DMS53 treated with DMSO at 0.1 percent for 48 hours (cell line): ENCODE results near the gene IL17RC.

Experiments
- DNase-seq: peaks from one replicate; lab custom pipeline; 2025; ENCODE audit not compliant: unreplicated experiment; lab: John Stamatoyannopoulos, UW

IL17RC gene

DNA sequence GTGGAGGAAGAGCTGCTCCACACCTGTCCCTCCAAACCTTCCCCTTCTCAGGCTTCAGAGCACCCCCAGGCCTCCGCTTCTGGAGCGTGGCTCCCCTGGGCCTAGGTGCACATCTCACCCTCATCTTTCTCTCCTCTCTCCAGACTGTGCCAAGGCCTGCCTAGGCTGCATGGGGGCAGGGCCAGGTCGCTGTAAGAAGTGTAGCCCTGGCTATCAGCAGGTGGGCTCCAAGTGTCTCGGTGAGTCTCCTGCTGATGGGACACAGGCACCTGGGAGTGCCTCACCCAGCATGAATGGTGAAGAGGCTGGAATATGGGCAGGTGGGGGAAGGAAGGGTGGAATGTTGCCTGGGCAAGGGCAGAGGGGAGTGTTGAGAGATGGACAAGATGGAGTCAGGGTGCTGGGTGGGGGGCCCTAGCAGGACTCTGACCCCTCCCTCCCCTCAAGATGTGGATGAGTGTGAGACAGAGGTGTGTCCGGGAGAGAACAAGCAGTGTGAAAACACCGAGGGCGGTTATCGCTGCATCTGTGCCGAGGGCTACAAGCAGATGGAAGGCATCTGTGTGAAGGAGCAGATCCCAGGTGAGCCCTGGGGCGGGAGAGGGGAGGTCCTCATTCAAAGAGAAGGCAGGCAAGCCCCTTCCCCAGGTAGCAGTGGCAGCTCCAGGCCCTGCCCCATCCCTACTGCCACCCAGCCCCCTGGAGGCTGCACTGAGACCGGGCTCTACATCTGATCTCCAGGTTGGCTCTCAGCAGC is 26.2 kb downstream of the IL17RC start:
- DNase-seq = no peak

DNA sequence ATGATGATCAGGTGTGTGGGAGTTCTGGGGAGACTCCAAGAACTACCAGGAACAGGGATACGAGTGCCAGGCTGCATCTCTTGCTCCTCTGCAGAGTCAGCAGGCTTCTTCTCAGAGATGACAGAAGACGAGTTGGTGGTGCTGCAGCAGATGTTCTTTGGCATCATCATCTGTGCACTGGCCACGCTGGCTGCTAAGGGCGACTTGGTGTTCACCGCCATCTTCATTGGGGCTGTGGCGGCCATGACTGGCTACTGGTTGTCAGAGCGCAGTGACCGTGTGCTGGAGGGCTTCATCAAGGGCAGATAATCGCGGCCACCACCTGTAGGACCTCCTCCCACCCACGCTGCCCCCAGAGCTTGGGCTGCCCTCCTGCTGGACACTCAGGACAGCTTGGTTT is 27.4 kb downstream of the IL17RC start:
- DNase-seq = no peak

DNA sequence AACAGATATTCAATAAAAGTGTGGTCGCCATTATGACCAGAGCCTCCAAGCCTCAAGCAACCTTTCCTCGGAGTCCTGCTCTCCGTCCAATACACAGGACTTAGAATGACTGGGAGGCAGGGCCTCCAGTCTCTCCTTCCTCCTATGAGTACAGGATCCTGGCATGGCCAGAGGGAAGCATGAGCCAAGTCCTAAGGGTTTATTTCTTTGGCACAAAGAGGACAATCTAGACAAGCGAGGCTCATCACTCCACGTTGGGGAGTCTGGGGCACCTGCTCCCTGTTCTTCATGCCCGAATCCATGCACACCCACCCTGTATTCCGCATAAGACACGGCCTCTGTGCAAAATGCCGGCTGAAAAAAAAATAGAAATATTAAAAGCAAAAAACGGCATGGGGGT is 28.5 kb downstream of the IL17RC start:
- no peak for DNase-seq

DNA sequence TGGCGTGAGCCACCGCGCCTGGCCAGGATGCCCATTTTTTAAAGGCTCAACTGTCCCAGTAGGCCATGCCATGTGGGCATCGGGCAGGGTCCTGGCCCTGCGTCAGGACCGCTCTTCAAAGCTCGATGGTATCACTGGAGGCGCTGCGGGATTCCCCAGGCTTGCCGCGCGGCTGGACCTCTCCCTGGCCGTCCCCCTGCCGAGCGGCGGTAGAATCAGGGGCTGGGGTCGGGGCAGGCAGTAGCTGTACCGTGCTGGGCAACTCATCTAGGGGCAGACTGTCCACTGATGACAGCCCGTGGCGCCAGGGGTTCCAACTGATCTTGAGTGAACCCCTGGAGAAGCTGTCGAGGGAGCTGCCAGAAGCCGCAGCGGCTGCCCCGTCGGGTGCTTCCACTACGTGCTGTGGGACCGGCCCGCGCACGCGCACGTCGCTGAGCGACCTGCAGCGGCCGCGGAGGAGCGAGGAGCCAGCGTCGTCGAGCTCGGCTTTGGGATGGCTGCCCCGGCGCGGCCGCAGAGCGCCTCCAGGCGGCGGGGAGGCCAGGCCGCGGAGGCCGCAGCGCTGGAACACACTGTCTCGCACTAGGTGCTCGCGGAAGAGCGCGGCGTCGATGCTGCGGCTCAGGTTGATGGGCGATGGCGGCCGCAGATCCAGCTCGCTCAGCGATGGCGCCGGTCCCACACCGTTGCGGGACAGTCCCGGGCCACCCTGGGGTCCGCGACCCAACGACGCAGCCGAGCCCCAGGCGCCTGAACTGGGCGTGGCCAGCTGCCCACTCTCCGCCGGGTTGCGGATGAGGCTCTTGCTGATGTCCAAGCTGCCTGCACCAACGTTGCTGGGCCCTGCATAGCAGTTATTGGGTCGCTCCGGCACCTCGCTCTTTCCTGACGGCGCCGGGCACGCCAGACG is 29.5 kb downstream of the IL17RC start:
- peak; percentile 45 for DNase-seq

DNA sequence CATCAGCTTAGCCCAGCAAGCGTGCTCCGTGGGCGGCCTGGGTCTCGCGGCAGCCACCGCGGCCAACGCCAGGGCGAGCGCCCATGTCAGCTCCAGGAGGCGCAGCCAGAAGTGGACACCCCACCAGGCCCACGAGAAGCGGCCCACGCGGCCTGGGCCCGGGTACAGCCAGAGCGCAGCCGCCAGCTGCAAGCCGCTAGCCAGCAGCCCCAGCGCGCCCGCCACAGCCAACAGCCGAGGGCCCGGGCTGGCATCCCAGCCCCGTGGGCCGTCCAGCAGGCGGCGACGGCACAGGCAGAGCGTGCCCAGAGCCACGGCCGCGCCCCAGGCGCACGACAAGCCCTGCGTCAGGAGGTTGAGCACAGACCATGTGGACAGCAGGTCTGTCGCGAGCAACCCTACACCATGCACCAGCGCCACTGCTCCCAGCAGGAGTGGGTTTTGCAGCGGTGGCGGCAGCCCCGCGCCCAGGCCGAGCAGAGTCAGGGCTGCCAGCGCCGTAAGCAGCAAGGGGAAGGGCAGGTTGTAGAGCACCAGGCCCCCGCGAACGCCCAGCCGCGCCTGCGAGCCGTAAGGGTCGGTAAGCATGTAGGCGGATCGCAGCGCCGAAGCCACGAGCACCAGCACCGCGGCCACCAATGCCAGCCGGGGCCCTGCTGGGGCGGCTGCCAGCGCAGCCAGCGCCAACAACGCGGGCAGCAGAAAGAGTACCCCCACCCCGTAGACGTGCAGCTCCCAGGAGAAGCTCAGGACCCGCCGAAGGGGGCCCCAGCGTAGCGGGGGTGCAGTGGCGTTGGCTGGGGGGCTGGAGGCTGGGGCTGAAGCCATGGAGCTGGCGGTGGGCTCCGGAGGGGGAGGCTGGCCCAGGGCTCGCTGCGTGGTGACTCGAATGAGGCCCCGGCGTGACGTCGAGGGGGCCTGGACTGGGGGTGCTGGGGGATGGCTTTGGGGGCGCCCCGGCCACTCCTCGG is 30.4 kb downstream of the IL17RC start:
- no peak for DNase-seq

DNA sequence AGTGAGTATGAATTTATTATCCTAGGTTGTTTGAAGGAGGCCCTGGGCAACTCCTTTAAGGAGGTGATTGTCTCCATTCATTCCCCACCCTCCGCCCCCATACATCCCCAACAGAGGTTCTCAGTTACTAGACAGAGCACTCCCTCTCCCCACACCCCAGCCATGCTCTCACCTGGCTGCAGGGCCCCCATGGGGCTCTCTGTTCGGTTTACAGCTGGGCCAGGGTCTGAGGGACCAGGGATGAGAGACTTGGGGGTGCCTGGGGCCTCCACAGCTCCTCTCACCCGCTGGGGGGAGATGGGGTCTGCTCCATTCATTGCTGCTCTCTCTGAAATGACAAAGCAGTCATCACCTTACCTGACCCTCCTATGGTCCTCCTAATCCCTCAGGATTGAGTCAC is 31.7 kb downstream of the IL17RC start:
- no peak for DNase-seq

DNA sequence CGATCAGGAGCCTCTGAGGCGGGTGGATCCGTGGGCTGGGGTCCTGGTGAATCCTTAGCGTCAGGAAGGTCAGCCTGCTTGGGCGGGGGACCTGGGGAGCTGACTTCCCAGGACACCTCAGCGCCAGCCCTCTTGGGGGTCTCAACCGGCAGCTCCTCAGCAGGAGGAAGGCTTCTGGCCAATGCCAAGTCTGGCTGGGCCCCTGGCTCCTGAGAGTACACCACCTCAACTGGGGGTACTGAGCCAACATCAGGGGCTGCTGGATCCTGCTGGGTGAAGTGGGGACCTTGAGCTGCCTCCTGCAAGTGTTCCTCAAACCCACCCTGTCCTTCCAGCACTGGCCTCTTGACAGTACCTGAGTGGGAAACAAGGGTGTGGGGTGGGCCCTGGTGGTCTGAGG is 32.2 kb downstream of the IL17RC start:
- DNase-seq = no peak

DNA sequence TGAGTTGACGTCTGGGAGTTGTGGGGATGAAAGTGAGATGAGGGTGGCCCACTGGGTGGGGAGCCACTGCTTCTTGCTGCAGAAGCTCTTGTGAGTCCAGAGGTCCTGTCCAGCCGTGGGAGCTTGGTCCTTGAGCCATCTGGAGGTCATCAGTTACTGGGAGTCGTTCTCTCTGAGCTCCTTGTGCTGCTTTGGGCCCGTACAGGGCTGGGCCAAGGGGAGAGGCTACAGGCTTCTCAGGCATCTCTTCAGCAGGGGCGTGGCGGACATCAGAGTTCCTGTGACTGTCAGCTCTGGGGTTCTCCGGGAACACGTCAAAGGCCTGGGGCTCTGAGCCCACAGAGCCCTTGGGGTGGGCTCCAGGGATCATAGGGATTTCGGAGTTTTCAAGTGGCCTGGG is 32.7 kb downstream of the IL17RC start:
- no peak for DNase-seq

DNA sequence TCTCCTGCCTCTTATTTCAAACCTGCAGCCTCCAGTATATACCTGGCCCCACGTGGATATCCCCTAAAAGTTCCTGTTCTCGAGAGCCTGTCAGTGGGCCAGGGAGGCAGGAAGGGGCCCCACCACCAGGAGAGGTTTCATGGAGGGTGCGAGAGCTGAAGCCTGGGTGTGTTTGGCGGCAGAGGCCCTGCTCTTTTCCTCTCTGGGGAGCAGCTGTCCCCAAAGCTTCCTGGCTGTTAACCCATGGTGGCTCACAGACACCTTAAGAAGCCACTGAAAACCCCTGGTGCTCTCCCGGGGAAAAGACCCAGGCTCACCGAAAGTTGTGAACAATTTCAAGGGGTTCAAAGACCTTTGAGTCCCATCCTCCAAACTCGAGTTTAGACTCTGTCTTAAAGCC is 34.2 kb downstream of the IL17RC start:
- no peak for DNase-seq

DNA sequence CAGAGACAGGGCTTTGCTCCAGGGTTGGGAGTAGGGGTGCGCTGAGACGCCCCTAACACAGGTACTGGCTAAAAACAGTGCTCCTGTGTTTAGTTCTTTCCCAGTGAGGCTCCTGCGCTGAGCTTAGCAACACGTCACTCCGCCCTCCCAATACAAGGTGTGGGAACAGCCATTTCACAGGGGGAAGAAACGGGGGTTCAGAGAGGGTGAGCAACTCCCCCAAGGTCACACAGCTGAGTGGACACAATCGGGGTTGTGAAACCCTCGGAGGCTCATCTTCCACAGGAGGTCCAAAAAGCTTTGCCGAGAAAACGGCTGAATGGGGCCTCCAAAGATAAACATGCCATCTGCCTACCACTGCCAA is 34.7 kb downstream of the IL17RC start:
- no peak for DNase-seq

DNA sequence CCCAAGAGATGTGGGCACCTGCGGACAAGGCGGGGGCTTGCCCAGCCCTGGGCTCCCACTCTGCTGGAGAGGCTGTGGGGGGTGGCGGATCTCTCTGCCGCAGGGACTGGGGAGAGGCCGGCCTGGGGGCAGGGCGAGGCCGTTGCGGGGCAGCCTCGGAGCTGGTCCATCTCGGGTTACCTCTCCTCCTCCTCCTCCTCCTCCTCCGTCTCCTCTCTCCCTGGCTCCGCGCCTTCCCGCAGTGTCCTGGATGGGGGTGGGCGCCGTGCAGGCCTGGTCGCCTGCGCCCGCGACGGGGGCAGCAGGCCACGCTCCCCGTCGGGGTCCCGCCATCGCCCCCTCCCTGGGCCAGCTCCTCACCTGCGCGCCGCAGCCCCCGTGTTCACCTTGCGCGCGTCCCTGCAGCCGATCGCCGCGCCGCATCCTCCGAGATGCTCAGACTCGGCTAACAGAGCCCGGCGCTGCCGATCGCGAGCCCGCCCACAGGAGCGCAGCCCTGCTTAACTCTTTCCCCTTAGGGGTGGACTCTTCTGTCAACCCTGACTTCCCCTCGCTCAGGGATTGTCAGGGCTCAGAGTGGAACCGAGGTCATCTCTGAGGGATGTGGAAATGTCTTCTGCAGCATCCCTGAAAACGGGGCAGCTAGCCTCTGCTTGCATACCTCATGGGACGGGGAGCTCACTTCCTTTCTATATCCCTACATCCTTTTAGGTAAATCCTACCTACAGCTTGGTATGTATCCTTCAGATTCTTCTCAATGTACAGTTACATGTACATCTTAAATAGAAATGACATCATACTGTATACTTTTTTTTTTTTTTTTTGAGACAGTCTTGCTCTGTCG is 35.3 kb downstream of the IL17RC start, which contains the start of gene PRRT3:
PRRT3 (minus strand) TSS at position 447 of the 844 bp plus-strand sequence. CDS start 2,293 bp downstream, outside the sequence.
- peak; percentile 6 for DNase-seq

DNA sequence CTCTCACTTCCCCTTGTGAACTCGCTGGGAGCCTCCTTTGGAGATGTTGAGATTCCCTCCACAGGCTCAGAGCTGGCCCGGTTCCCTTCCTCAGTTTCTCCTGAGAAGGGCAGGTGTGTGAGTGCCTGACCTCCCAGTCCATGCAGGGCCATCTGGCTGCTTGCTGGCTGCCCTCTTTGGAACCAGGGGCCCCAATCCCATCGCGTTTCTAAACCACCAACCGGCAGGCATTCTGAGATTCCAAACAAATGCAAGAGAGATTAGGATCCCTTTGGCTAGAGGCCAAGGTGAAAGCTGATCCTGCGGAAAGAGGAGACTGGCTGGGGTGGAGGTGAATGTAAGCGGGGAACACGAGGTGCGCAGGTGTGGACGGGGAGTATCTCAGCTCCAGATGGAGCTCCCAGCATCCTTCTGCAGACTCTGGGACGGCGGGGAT is 38.2 kb downstream of the IL17RC start:
- DNase-seq = no peak

DNA sequence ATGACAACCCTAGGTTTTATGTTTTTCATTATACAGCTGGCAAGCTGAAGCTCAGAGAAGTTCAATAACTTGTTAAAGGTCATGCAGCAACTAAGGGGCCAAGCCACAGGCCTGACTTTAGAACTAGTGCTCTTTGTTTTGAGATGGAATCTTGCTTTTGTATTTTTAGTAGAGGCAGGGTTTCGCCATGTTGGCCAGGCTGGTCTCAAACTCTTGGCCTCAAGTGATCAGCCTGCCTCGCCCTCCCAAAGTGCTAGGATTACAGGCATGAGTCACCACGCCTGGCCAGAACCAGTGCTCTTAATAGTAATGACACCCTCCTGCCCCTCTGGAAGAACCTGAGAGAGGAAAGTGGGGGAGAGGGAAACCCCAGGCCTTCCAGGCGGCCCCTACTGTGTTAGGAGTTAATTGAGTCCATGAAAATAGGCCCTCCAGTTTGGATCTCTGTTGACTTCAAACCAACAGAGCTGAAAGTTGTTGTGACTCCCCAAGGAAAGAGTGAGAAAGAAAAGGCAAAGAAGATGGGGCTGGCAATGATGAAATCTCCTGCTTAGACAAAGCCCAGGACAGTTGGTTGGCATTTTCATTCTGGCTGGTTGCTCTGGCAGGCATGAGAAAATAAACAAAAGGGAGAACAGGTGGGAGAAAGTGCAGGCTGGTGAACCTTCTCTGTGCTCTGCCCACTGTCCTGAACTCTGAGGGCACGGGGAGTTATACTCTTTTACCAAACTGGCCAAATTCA is 38.9 kb downstream of the IL17RC start:
- no peak for DNase-seq

DNA sequence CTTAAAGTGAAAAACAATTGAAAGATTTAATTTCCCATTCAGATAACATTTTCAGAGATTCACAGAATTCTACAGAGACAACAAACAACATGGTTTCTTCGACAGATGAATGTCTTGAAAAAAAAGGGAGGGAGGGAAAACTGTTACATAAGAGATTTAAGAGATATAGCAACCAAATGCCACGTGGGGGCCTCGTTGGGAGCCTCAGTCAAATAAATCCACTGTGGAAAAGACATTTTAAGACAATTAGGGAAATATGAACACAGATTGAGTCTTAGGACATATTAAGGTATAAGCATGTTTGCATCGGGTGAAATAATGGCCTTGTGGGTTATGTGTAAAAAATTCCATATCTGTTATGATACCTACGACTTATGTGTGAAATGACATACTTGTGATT is 40.3 kb downstream of the IL17RC start:
- DNase-seq = no peak

DNA sequence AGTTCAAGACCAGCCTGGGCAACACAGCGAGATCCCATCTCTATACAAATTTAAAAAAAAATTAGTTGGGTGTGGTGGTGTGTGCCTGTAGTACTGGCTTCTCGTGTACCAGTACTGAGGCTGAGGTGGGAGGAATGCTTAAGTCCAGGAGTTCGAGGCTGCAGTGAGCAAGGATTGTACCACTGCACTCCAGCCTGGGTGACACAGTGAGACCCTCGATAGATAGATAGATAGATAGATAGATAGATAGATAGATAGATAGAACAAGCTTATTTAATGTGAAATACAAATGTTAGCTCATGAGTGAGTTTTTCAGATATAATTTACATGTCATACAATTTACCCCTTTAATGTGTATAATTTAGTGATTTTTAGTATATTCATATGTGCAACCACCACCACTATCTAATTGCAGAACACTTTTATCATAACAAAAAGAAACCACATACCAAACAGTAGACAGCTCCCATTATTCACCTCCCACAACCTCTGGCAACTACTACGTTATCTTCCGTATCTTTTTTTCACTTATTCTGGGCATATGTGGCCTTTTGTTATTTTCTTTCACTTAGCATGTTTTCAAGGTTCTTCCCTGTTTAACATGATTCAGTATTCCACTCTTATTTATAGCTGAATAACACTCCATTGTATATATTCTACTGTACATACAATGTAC is 48.4 kb downstream of the IL17RC start:
- DNase-seq = no peak

DNA sequence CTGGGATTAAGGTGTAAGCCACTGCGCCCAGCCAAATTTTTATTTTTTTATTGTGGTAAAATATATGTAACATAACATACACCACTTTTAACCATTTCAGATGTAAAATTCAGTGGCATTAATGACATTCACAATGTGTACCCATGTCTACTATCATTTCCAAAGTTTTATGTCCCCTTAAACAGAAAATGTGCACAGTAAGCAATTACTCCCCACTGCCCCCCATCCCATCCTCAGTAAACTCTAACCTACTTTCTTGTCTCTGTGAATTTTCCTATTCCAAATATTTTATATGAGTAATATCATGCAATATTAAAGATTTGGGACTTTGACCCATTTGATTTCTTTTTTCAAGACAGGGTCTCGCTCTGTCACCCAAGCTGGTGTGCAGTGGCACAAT is 49.9 kb downstream of the IL17RC start:
- no peak for DNase-seq

DNA sequence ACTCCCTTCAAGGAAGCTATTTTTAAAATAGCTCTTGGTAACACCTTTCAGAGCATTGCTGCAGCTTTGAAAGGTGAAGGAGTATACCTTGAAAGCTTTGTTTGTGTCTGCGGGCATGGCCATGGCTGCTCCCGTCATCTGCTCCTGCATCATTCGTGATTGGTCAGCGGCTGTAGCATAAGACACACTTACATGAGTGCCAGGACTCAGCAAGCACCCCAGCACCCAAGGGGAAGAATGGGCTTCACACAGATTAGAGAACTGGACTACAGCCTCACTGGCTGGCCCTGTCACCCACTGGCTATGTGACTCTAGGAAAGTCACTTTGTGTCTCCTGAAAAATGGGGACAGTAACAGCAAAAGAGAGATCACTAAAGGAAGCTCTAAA is 52.7 kb downstream of the IL17RC start:
- DNase-seq = no peak

DNA sequence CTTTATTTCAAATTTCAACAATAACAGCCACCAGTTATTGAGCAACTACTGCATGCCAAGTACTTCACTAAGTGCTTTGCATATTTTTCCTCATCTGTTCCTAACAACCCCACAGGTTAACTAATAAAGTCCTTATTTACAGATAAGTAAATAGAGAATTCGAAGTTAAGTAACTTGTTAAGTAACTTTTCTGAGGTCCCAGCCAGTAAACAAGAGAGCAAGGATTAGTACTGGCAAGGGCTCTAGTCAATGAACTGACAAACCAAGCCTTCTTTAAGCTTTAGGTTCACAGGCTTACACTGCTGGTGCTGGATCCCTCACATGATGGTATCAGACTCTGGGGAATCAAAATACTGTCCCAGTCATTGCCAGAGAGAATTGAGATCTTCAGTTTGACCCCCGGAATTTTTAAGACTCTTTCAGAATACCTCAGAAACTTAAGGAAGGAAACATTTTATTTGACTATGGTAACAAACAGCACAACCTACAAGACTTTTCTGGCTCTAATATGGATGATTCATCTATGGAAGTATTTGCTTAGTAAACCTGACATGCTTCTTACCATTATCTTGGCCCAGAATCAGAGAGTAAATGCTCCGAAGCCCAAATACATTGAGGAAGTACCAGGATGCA is 53.2 kb downstream of the IL17RC start:
- DNase-seq = no peak
